Stomach (tissue), 9 donors: ENCODE results near the gene PCDHB1. TPM values are rescaled to one million over a fixed set of nuclear protein-coding genes. Genes with fewer than 3 reads are reported as not detected.

Source experiments
- DNase-seq, 2 donors: peaks; one replicate each; pipeline versions ENCODE4 v3.0.0 to v3.0.0-alpha.2; 2013 to 2019
- H3K27ac ChIP-seq, 5 donors: fragments of 200-600 bp in 4 of 5; sonication (generic) in 4 of 5; one replicate each; pipeline ENCODE4 v1.5.1; 2013 to 2019; ENCODE audit warnings: mild to moderate bottlenecking in 1 of 5, moderate library complexity in 1 of 5
- H3K27me3 ChIP-seq, 3 donors: fragments of 200-600 bp; sonication (generic); one replicate each; pipeline ENCODE4 v1.5.1; 2017 to 2019; ENCODE audit warnings: mixed run types in 1 of 3
- H3K36me3 ChIP-seq, 4 donors: fragments of 200-600 bp; sonication (generic); 1 replicate in 3 of 4; 2 replicates in 1 of 4; pipeline ENCODE4 v1.5.1; 2016 to 2019
- H3K4me1 ChIP-seq, 4 donors: fragments of 200-600 bp; sonication (generic); one replicate each; pipeline ENCODE4 v1.5.1; 2016 to 2019
- H3K4me3 ChIP-seq, 4 donors: fragments of 200-600 bp; sonication (generic) in 3 of 4; one replicate each; pipeline ENCODE4 v1.5.1; 2016 to 2019; ENCODE audit warnings: mild to moderate bottlenecking in 1 of 4
- H3K9me3 ChIP-seq, 4 donors: fragments of 200-600 bp; sonication (generic); one replicate each; pipeline ENCODE4 v1.5.1; 2016 to 2019
- CTCF ChIP-seq, 7 experiments: fragments of 450-650 bp in 4 of 7; fragments of 200-600 bp in 3 of 7; sonication (generic) in 3 of 7; IDR thresholded peaks; one replicate each; pipeline ENCODE4 v1.5.1; 2016 to 2019; ENCODE audit warnings: antibody characterized with exemption in 7 of 7, control low read depth in 2 of 7, mild to moderate bottlenecking in 1 of 7
- EP300 ChIP-seq: sonication (generic); formaldehyde crosslinking; IDR thresholded peaks from one replicate; pipeline ENCODE4 v1.6.1; 2017; ENCODE audit warnings: antibody characterized with exemption
- POLR2A ChIP-seq, 4 donors: fragments of 450-650 bp; IDR thresholded peaks; one replicate each; pipeline ENCODE4 v1.6.1; 2016; ENCODE audit warnings: antibody characterized with exemption in 4 of 4, control low read depth in 2 of 4, mild to moderate bottlenecking in 1 of 4, moderate library complexity in 1 of 4
- POLR2AphosphoS5 ChIP-seq, 3 donors: sonication (generic); formaldehyde crosslinking; IDR thresholded peaks; one replicate each; pipeline ENCODE4 v1.6.1; 2016; ENCODE audit warnings: antibody characterized with exemption in 3 of 3
- WGBS, 5 donors: extraction: QIAGEN DNeasy Blood & Tissue Kit in 3 of 5; methylation state at CpG; one replicate each; pipeline versions ENCODE4 v1.1.5 to v1.1.7; 2013 to 2018; 5-methylcytosine and 5-hydroxymethylcytosine counted together
- intact Hi-C: fragments of 100-400 bp; cut with DNase I; formaldehyde crosslinking; loops from one replicate; pipeline ENCODE4 v1.15.1; 2023; ENCODE audit warnings: low total_unique reads
- polyA plus RNA-seq, 3 donors: library from polyadenylated mRNA; stranded (reverse); fragments of 200-250 nt; gene quantifications; one replicate each; pipeline ENCODE4 v1.2.3, GENCODE V29; 2013
- total RNA-seq, 5 donors: library from RNA; depleted of rRNA; stranded (reverse); fragments of >200 nt; gene quantifications; one replicate each; pipeline versions ENCODE4 v1.1.0 to v1.2.3, GENCODE V29; 2014 to 2016
- donor health status: healthy with polysubstance abuse.
- donor health status: Bipolar disorder and iron deficiency.
- donor health status: healthy.

PCDHB1 gene
- total and polyA plus RNA-seq, 8 donors = under 0.01 to 0.37 (median 0.03) TPM; not detected in 5

- no peak for DNase-seq
- H3K9me3 ChIP-seq = no peaks in the 10 kb centered on the region
- no peaks in the 10 kb centered on the region for H3K27me3 ChIP-seq
- peaks cover 0 to 14% (median 0%) of the 10 kb centered on the region in 4 donors for H3K36me3 ChIP-seq
- no peaks in the 10 kb centered on the region for H3K4me1 ChIP-seq
- TF ChIP-seq POLR2A (IDR thresholded peaks at IDR 0.05) (no peak), CTCF (IDR thresholded peaks at IDR 0.05) (no peak), POLR2AphosphoS5 (IDR thresholded peaks at IDR 0.05) (no peak), EP300 (no peak)
- no peak overlapping the region for H3K4me3 ChIP-seq
- WGBS, 5 donors = 47 to 64% (median 51%) methylated on average over 12 of the region's 12 CpGs
- intact Hi-C loops = no loop called here
- H3K27ac ChIP-seq = no peak overlapping the region
Observed at GRCh38 chr5:141010047-141010793, 41.0 kb upstream of the PCDHB1 start.

- DNase-seq = no peak
- Histone ChIP-seq H3K36me3 (no peaks in the 10 kb centered on the region), H3K4me3 (no peak overlapping the region), H3K9me3 (peaks cover 0 to 2% (median 0%) of the 10 kb centered on the region in 4 donors), H3K4me1 (no peaks in the 10 kb centered on the region), H3K27me3 (no peaks in the 10 kb centered on the region), H3K27ac (no peak overlapping the region)
- TF ChIP-seq POLR2AphosphoS5 (IDR thresholded peaks at IDR 0.05) (no peak), CTCF (IDR thresholded peaks at IDR 0.05) (no peak)
- intact Hi-C loops = no loop called here
Observed at GRCh38 chr5:141017943-141018342, 33.2 kb upstream of the PCDHB1 start.

- H3K4me3 ChIP-seq = no peak overlapping the region
- no peaks in the 10 kb centered on the region for H3K27me3 ChIP-seq
- intact Hi-C loops = no loop called here
- no peak for TF ChIP-seq EP300
- TF ChIP-seq POLR2A (IDR thresholded peaks at IDR 0.05) = no peak
- TF ChIP-seq CTCF (IDR thresholded peaks at IDR 0.05) = no peak
- no peak for TF ChIP-seq POLR2AphosphoS5 (IDR thresholded peaks at IDR 0.05)
- 97 to 100% (median 100%) methylated on average over 1 of the region's 1 CpG for WGBS, 5 donors
- DNase-seq = no peak
- no peak overlapping the region for H3K27ac ChIP-seq
- peaks cover 0 to 7% (median 3%) of the 10 kb centered on the region in 4 donors for H3K9me3 ChIP-seq
- H3K36me3 ChIP-seq = no peaks in the 10 kb centered on the region
- no peaks in the 10 kb centered on the region for H3K4me1 ChIP-seq
Observed at GRCh38 chr5:141022384-141022783, 28.8 kb upstream of the PCDHB1 start.

DNA sequence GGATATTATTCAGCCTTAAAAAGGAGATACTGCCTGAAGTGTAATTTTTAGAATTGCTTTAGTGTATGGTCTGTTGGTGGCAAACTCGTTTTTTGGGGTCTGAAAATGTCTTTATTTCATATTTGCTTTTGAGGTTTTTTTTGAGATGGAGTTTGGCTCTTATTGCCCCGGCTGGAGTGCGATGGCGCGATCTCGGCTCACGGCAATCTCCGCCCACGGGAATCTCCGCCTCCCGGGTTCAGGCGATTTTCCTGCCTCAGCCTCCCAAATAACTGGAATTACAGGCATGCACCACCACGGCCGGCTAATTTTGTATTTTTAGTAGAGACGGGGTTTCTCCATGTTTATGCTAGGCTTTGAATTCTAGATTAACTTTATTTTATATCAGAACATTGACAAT is 20.2 kb upstream of the PCDHB1 start:
- no peak overlapping the region for H3K27ac ChIP-seq
- intact Hi-C loops = no loop called here
- no peaks in the 10 kb centered on the region for H3K4me1 ChIP-seq
- H3K27me3 ChIP-seq = no peaks in the 10 kb centered on the region
- H3K36me3 ChIP-seq = no peaks in the 10 kb centered on the region
- H3K9me3 ChIP-seq = no peaks in the 10 kb centered on the region
- DNase-seq = no peak
- no peak overlapping the region for H3K4me3 ChIP-seq
- 85 to 92% (median 87%) methylated on average over 15 of the region's 15 CpGs for WGBS, 5 donors
- TF ChIP-seq POLR2AphosphoS5 (IDR thresholded peaks at IDR 0.05) = no peak
- no peak for TF ChIP-seq POLR2A (IDR thresholded peaks at IDR 0.05)
- TF ChIP-seq EP300 = no peak
- TF ChIP-seq CTCF (IDR thresholded peaks at IDR 0.05) = no peak
